GM12873 (cell line): ENCODE results near the gene FARP1.

ENCODE experiments used
- CTCF ChIP-seq: IDR thresholded peaks from 2 replicates; pipeline ENCODE4 v1.5.1; 2012; ENCODE audit warnings: low read depth, mild to moderate bottlenecking, moderate library complexity, low read length, control low read depth; ENCODE audit not compliant: insufficient read depth; ENCODE audit errors: missing control alignments

FARP1 gene

GRCh38 chr13:98384739-98385138, 241.8 kb downstream of the FARP1 start:
- TF ChIP-seq CTCF: no peak

GRCh38 chr13:98385606-98386005, 242.7 kb downstream of the FARP1 start:
- TF ChIP-seq CTCF: no peak

GRCh38 chr13:98386637-98387036, 243.7 kb downstream of the FARP1 start:
- no peak for TF ChIP-seq CTCF

- TF ChIP-seq CTCF: no peak
Observed at GRCh38 chr13:98389319-98389718, 246.4 kb downstream of the FARP1 start.

GRCh38 chr13:98390086-98390715, 247.3 kb downstream of the FARP1 start:
- no peak for TF ChIP-seq CTCF

- no peak for TF ChIP-seq CTCF
Observed at GRCh38 chr13:98393873-98394272, 251.0 kb downstream of the FARP1 start.

- no peak for TF ChIP-seq CTCF
Observed at GRCh38 chr13:98394820-98395510, 252.1 kb downstream of the FARP1 start.
